D721Med (cell line): ENCODE data around the gene BBOF1.

ENCODE experiments used
- DNase-seq: peaks from one replicate; pipeline ENCODE4 v3.0.0; 2011; ENCODE audit warnings: low spot score; ENCODE audit not compliant: insufficient read length
- FAIRE-seq: peaks from 2 replicates; lab custom pipeline; 2011; peaks lifted over from hg19 to GRCh38; lab: Jason Lieb, UNC
- TF ChIP-seq, protein P1 (sequence below): IDR thresholded peaks from 2 replicates; pipeline ENCODE4 v1.5.1; 2012; ENCODE audit warnings: mild to moderate bottlenecking, control low read depth; ENCODE audit not compliant: insufficient read depth; ENCODE audit errors: missing control alignments

The BBOF1 gene

DNA sequence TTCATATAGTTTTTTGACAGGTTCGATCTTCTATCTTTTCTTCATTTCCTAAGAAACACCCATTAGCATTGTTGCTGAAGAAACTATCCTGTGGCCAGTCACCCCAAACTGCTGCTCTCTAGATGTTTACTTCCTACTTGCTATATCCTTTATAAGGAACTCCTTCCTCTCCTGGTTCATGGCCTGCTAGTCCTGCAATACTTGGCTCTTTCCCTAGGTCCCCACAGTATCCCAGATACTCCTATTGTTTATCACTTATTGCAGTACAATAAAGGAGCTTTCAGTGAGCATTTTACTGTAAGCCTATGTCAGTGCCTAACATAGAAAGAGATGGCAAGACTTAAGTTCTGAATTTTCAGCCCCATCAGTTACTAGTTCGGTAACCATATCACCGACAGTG is 62.3 kb downstream of the BBOF1 start:
- TF ChIP-seq, protein P1, sequence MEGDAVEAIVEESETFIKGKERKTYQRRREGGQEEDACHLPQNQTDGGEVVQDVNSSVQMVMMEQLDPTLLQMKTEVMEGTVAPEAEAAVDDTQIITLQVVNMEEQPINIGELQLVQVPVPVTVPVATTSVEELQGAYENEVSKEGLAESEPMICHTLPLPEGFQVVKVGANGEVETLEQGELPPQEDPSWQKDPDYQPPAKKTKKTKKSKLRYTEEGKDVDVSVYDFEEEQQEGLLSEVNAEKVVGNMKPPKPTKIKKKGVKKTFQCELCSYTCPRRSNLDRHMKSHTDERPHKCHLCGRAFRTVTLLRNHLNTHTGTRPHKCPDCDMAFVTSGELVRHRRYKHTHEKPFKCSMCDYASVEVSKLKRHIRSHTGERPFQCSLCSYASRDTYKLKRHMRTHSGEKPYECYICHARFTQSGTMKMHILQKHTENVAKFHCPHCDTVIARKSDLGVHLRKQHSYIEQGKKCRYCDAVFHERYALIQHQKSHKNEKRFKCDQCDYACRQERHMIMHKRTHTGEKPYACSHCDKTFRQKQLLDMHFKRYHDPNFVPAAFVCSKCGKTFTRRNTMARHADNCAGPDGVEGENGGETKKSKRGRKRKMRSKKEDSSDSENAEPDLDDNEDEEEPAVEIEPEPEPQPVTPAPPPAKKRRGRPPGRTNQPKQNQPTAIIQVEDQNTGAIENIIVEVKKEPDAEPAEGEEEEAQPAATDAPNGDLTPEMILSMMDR, result no peak
- no peak for DNase-seq
- no peak for FAIRE-seq

DNA sequence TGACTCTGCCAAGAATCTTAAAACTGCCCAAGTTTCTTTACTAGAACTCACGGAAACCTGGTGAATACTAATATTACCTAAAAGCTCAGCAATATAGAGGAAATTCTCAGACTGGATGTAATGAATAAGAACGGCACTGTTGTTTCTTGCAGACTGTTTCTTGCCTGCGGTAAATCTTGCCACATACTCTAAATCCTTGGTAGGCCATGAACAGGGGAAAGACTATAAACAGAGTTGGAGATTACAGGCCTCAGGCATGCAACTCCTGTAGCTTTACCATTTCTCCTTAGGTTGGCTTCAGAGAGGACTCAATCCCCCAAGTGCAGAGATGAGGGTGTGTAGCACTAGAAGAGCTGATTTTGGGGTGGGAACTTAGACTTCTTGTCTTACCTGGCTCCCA is 64.0 kb downstream of the BBOF1 start:
- TF ChIP-seq, protein P1, result no peak
- DNase-seq (no peak), FAIRE-seq (no peak)

GRCh38 chr14:74083784-74084276 is 64.7 kb downstream of the BBOF1 start:
- no peak for DNase-seq
- TF ChIP-seq, protein P1, result no peak
- FAIRE-seq, result no peak

- TF ChIP-seq, protein P1, result no peak
- FAIRE-seq (no peak), DNase-seq (peak; percentile 97)
Observed at GRCh38 chr14:74084277-74085046, 65.3 kb downstream of the BBOF1 start, which contains the start of the genes ALDH6A1 and LIN52. TSS of gene ALDH6A1 (minus strand) at chr14:74084453. CDS start at chr14:74084394, 59 bp downstream. TSS of gene LIN52 (plus strand) at chr14:74084956. CDS start at chr14:74084975, 19 bp downstream.

- TF ChIP-seq, protein P1, result no peak
- FAIRE-seq, result no peak
Observed at GRCh38 chr14:74085047-74085637, 66.0 kb downstream of the BBOF1 start.

GRCh38 chr14:74085828-74086227 is 66.7 kb downstream of the BBOF1 start:
- TF ChIP-seq, protein P1, result no peak
- DNase-seq (no peak), FAIRE-seq (no peak)

More at GRCh38 chr14:74085047-74085637, 66.0 kb downstream of the BBOF1 start:
- no peak for DNase-seq
